GM06990 (cell line): ENCODE data around the gene DDX52.

Experiments used
- DNase-seq: peaks from one replicate; pipeline ENCODE4 v3.0.0-alpha.2; 2011; ENCODE audit not compliant: insufficient read length; ENCODE audit errors: extremely low read depth
- H3K27me3 ChIP-seq: replicated peaks from 2 replicates; pipeline ENCODE4 v1.6.0; 2011; ENCODE audit warnings: low read length; ENCODE audit not compliant: control insufficient read depth, insufficient read depth
- H3K36me3 ChIP-seq: 2 replicates; pipeline ENCODE4 v1.5.1; 2011; ENCODE audit warnings: low read length; ENCODE audit not compliant: control insufficient read depth, insufficient read depth
- H3K4me3 ChIP-seq: replicated peaks from 2 replicates; pipeline ENCODE4 v1.5.1; 2011; ENCODE audit warnings: low read depth, mild to moderate bottlenecking, control low read depth, low read length
- CTCF ChIP-seq: IDR thresholded peaks from 2 replicates; pipeline ENCODE4 v1.5.1; 2011; ENCODE audit warnings: low read length, control low read depth, mild to moderate bottlenecking, inconsistent platforms; ENCODE audit not compliant: insufficient read depth, poor library complexity, severe bottlenecking

The DDX52 gene

GRCh38 chr17:37678036-37678435, 34.8 kb upstream of the DDX52 start:
- no peak for DNase-seq
- no peaks in the 10 kb centered on the region for H3K36me3 ChIP-seq
- no peaks in the 10 kb centered on the region for H3K27me3 ChIP-seq
- no peak overlapping the region for H3K4me3 ChIP-seq
- TF ChIP-seq CTCF, result no peak

GRCh38 chr17:37677021-37677420, 33.8 kb upstream of the DDX52 start:
- no peak for TF ChIP-seq CTCF
- DNase-seq, result no peak
- no peaks in the 10 kb centered on the region for H3K36me3 ChIP-seq
- no peaks in the 10 kb centered on the region for H3K27me3 ChIP-seq
- H3K4me3 ChIP-seq, result no peak overlapping the region

- H3K4me3 ChIP-seq, result no peak overlapping the region
- no peak for TF ChIP-seq CTCF
- H3K36me3 ChIP-seq, result no peaks in the 10 kb centered on the region
- DNase-seq, result no peak
- no peaks in the 10 kb centered on the region for H3K27me3 ChIP-seq
These were observed 33.1 kb upstream of the DDX52 start for GRCh38 chr17:37676115-37676925.

GRCh38 chr17:37674511-37674910, 31.3 kb upstream of the DDX52 start:
- Histone ChIP-seq H3K27me3 (no peaks in the 10 kb centered on the region), H3K36me3 (no peaks in the 10 kb centered on the region), H3K4me3 (no peak overlapping the region)
- no peak for DNase-seq
- no peak for TF ChIP-seq CTCF

GRCh38 chr17:37673386-37673785, 30.1 kb upstream of the DDX52 start:
- no peak for TF ChIP-seq CTCF
- no peaks in the 10 kb centered on the region for H3K36me3 ChIP-seq
- no peaks in the 10 kb centered on the region for H3K27me3 ChIP-seq
- H3K4me3 ChIP-seq, result no peak overlapping the region
- no peak for DNase-seq

GRCh38 chr17:37672548-37673078, 29.4 kb upstream of the DDX52 start:
- Histone ChIP-seq H3K27me3 (no peaks in the 10 kb centered on the region), H3K4me3 (no peak overlapping the region), H3K36me3 (no peaks in the 10 kb centered on the region)
- TF ChIP-seq CTCF, result no peak
- DNase-seq, result no peak
